ENCODE results near the gene FRYL.

The FRYL gene

GRCh38 chr4:48602763-48603162 is 177.3 kb downstream of the FRYL start:
- no peak for DNase-seq

- DNase-seq, result no peak
Measured at GRCh38 chr4:48602222-48602621, 177.9 kb downstream of the FRYL start.

- DNase-seq, result no peak
Measured at GRCh38 chr4:48596336-48596735, 183.7 kb downstream of the FRYL start.

- DNase-seq, result no peak
Measured at GRCh38 chr4:48594180-48594579, 185.9 kb downstream of the FRYL start.

- DNase-seq, result no peak
Measured at GRCh38 chr4:48591372-48591771, 188.7 kb downstream of the FRYL start.

GRCh38 chr4:48590884-48591283 is 189.2 kb downstream of the FRYL start:
- DNase-seq, result no peak

GRCh38 chr4:48589098-48589445 is 191.0 kb downstream of the FRYL start:
- no peak for DNase-seq

- DNase-seq, result no peak
Measured at GRCh38 chr4:48588230-48589097, 191.6 kb downstream of the FRYL start.

GRCh38 chr4:48585401-48585800 is 194.7 kb downstream of the FRYL start:
- no peak for DNase-seq

- DNase-seq, result peak; percentile 47
Measured at GRCh38 chr4:48578132-48578968, 201.7 kb downstream of the FRYL start.

GRCh38 chr4:48575964-48576363 is 204.1 kb downstream of the FRYL start:
- no peak for DNase-seq

GRCh38 chr4:48571471-48571870 is 208.6 kb downstream of the FRYL start:
- DNase-seq, result no peak

- no peak for DNase-seq
Measured at GRCh38 chr4:48570646-48571220, 209.3 kb downstream of the FRYL start.

GRCh38 chr4:48566034-48566384 is 214.1 kb downstream of the FRYL start:
- no peak for DNase-seq

- DNase-seq, result no peak
Measured at GRCh38 chr4:48565362-48566033, 214.6 kb downstream of the FRYL start.

GRCh38 chr4:48564151-48564550 is 215.9 kb downstream of the FRYL start:
- DNase-seq, result no peak

GRCh38 chr4:48558819-48559218 is 221.3 kb downstream of the FRYL start:
- no peak for DNase-seq

- DNase-seq, result no peak
Measured at GRCh38 chr4:48558026-48558425, 222.1 kb downstream of the FRYL start.

- no peak for DNase-seq
Measured at GRCh38 chr4:48557478-48557877, 222.6 kb downstream of the FRYL start.

- DNase-seq, result no peak
Measured at GRCh38 chr4:48556268-48556667, 223.8 kb downstream of the FRYL start.

- DNase-seq, result no peak
Measured at GRCh38 chr4:48554606-48555005, 225.5 kb downstream of the FRYL start.

- no peak for DNase-seq
Measured at GRCh38 chr4:48553720-48554119, 226.4 kb downstream of the FRYL start.

GRCh38 chr4:48546336-48546735 is 233.7 kb downstream of the FRYL start:
- DNase-seq, result peak; percentile 46

All from right forelimb (tissue), 1 donor.